SKM-1 (cell line): Measurements from ENCODE around the gene HIP1R.

ENCODE experiments used
- DNase-seq: peaks from one replicate; lab custom pipeline; 2025; ENCODE audit not compliant: unreplicated experiment; lab: John Stamatoyannopoulos, UW

HIP1R gene

GRCh38 chr12:122827258-122827657 lies 8.0 kb upstream of the HIP1R start:
- DNase-seq, result no peak

DNA sequence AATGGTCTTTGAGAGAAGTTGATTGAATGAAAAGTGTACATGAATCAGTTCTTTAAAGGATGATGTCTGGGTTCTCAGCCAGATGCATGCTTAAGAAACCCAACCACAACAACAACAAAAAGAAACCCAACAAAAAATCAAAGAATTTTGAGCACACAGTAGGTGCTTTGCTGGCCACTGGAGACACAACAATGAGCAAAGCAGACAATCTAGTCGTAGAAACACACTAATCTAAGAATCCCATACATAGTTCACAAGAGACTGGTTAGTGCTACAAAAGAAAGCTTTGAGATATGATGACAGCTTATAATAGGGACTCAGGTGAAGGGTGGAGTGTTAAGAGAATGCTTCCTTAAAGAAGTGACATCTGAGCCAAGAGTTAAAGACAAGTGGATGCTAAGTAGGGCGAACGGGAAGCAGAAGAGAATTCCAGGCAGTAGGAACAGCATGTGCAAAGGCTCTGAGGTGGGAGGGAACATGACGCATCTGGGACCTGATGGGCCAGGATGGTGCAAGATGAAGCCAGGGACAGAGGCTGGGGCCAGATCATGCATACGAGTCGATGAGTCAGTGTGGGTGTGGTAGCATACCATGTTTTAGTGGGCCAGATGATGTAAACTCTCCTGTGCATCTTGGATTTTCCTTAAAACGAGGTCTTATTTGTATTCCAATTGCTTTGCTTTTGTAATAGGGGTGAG lies 4.6 kb upstream of the HIP1R start:
- no peak for DNase-seq

DNA sequence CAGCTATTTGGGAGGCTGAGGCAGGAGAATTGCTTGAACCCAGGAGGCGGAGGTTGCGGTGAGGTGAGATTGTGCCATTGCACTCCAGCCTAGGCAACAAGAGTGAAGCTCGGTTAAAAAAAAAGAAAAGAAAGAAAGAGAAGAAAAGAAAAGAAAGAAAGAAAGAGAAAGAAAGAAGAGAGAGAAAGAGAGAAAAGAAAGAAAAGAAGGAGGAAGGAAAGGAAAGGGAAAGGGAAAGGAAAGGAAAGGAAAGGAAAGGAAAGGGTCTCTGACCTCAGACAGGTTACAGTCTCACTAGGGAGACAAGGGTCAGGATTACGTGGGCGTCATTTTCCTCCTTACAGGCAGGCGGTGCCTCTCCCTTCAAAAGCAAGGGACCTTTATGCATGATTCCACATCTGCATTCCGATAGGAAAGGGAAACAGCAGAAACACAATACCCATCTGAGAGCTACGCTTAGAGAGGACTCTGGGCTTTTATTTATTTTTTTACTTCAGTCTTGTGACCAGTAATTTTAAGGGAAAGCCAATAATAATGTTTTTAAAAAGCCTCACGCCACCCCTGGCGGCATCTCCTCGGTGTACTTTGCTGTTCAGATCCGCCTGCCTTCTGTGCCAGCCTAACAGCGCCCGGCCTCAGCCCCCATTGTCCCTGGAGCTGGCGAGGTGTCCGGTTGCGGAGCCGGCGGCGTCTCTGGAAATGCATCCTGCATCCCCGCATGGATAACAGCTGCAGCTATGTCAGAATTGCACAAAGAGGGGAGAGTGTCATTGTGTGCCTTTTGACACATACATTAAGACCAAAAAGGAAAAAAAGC lies 945 bp upstream of the HIP1R start:
- DNase-seq, result no peak

DNA sequence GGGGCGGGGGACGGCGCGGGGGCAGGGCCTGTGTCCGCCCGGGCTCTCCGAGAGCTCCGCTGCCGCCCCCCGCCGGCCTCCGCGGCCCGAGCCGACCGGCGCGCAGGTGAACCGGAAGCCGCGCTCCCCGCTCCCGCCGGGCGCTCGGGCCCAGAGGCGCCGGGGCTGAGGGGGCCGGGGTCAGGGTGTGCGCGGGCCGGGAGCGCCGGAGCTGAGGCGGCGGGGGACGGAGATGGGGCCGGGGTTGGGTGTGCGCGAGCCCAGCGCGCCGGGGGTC lies 431 bp downstream of the HIP1R start:
- no peak for DNase-seq

GRCh38 chr12:122836027-122836921 lies 1.0 kb downstream of the HIP1R start:
- DNase-seq, result no peak

DNA sequence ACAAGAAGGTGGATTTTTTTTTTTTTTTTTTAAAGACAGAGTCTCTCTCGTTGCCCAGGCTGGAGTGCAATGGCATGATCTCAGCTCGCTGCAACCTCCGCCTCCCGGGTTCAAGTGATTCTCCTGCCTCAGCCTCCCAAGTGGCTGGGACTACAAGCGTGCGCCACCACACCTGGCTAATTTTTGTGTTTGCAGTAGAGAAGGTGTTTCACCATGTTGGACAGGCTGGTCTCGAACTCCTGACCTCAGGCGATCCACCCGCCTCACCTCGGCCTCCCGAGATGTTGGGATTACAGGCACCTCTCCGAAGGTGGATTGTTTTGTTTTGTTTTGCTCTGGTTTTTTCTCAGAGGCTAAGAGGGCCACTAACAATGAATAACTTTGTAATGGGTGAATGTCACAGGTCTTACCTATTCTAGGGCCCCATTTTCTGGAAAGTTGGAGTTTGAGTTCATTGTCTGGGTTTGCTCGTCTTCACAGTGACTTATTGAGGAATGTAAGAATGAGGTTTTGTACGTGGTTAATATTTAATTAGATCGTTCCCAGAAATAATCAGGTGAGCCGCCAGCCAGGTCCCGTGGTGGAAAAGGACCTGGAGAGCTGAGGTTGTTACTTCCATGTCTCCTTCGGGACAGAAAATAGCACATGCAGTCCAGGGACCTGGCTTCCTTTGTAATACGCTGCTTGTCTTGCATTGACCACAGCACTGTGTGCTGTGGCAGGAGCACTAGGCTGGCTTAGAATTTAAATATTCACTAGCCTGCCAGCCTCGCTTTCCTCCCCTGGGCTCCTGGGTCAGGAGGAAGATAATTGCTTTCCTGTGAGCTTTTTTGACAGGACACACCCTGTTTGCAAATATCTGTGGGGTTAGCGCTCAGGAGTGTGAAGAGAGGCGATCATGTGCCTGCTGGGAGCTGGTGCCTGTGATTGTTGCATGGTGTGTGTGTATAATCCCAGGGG lies 2.3 kb downstream of the HIP1R start:
- DNase-seq, result no peak

GRCh38 chr12:122838841-122839240 lies 3.6 kb downstream of the HIP1R start:
- no peak for DNase-seq

- no peak for DNase-seq
These were observed 4.8 kb downstream of the HIP1R start for GRCh38 chr12:122839907-122840554.

- no peak for DNase-seq
These were observed 5.6 kb downstream of the HIP1R start for GRCh38 chr12:122840580-122841513.

- no peak for DNase-seq
These were observed 6.5 kb downstream of the HIP1R start for GRCh38 chr12:122841544-122842321.

DNA sequence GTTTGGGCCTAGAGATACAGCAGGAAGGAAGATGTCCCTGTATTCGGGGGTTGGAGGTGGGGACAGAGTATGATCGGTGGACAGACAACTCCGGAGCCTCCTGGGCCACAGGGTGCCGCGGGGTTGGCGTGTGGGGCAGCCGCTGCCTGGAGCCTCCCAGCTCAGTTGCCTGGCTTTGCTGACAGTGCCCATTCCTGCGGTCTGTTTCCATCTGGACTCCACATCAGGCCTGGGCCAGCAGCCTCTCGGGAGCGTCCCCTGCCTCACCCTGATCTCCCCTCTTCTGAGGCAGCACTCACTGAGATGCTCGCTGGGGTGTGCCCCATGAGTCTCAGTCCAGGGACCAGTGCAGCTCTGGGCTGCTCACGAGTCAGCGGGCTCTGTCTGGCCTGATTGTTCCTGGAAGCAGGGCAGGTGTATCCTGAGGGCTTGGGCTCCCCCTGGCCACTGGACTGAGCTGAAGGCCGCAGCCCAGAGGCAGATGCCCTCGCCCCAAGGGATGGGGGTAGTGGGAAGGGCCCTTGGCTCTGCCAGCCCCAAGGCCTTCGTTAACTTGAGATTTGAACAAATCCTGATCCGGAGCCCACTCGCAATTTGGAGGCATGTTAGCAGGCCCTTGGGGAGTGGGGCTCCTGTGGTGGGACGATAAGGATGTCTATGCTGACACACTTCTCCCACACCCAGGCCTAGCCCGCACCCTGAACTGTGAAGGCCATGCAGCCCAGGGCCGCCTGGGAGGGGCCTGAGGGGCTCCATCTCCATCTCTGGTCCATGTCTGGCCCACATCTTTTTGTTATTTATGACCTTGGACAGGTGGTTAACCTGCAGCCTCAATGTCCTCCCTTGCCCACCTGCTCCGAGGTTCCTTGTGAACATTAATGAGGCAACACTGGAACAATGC lies 7.5 kb downstream of the HIP1R start:
- DNase-seq, result no peak

DNA sequence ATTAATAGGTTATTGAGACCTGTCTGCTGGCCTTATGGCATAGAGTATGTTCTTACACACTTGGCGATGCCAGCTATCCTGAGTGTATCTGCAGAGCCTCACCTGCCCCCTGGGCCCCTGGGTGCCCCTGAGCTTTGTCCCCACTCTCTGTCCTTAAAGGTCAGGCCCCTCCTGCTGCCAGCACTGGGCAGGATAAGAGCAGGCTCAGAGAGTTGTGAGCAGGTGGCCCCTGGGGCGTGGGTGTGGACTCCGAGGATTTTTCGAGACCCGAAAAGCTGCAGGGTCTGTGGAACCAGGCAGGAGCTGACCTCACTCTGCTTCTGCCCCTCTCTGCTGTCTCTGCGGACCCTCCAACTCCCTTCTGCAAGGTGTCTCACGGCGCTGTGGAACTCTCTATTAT lies 8.2 kb downstream of the HIP1R start:
- DNase-seq, result no peak

GRCh38 chr12:122844366-122844971 lies 9.2 kb downstream of the HIP1R start:
- no peak for DNase-seq

DNA sequence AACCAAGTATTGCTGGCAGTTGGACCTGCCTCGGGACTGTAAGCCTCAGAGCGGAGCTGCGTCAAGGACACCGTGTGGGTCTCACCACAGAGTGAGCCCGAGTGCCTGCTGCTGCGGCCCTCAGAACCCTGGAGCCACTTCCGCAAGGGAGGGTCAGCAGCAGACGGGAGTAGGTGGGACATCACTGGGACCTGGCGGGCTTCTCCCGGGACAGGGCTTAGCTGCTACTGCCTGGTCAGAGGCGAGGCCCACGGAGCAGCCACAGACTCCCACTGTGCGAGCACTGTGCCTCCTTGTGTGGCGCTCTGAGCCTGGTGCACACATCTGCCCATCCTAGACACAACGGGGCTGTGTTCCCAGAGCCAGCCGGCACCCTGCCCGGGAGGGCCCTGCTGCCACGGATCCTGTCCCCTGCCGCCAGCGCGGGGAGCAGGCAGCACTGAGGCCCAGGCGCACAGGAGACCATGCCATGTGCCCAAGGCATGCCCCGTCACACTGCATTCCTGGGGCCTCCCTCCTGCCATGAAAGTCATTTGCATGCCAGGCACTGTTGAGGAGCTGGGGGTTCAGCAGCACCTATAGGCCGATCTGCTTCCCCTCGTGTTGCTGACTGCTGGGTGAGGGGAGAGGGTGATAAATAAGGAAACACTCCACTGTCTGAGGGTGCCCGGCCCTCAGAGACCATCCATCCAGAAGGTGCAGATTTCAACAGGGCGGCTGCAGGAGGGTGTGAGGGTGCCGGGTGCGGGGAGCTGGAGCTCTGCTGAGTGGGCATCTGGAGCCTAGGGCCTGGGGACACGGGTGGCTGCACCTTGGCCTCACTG lies 10.0 kb downstream of the HIP1R start:
- no peak for DNase-seq

DNA sequence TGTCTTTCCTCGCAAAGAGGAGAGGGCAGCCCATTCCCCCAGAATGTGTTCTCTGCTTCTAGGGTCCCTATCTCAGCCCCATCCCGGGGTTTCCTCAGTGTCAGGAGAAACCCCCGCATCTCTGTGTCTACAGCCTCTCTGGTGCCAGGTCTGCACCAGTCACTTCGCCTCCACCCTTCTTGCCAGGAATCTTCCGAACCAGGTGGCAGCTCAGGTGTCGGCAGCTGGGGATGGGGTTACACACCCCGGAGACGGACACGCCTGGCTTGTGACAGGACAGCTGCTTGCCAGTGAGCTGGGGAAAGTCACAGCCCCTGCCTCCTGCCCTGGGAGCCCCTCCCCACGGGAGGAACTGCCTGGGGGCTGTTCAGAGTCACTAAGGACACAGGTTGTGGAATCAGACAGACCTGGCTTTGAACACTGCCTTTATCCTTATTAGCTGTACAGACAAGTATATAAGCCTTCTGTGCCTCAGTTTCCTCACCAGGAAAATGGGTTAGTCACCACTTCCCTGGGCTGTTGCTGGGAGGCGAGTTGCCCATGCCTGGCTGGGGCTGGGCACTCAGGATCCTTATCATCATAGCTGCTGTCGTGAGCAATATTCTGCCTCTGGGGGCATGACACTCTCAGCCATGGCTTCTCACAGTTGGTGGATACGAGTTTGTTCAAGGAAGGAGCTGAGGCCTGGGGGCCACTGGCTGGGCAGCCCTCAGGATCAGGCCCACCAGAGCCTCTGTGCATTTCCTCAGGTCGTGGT lies 10.8 kb downstream of the HIP1R start:
- DNase-seq, result no peak
